Measurements from ENCODE around the gene CFAP100.

CFAP100 gene

DNA sequence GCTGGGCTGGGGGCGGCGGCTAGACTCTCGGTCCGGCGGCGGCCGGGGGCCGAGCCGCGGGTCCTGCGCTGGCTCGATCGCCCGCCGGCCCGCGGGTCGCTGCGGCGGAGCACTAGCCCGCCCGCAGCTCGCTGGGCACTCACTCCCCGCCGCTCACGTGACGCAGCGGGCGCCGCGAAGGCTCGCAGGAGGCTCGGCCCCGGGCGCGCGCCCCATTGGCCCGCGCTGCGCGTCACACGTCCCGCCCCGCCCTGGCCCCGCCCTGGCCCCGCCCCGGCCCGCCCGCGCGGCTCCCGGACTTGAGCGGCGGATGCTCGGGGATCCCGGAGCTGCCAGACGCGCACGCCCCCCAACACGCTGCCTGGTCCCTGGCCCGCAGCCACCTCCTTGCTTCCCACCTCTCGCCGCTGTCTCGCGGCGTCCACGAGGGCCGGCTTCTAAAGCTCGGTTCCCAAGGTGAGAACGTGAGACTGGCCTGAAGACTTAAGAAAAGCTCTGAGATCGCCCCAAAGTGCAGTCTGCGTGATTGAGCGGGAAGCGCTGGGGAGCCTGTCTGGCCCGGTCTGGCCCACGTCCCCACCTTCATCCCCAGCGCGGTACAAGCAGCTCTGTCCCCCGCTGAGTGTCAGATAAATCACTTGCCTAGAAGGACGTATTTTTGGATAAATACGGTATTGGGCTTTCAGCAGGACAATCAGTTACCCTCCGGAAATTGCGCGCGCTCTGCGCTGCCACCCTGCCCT lies 37.2 kb upstream of the CFAP100 start, which contains the start of gene KLF15:
Gene KLF15, minus strand, starts transcription at position 114 of the 743 bp plus-strand sequence. CDS start 4,486 bp downstream, outside the sequence.
- H3K27ac ChIP-seq (ENCODE audit: insufficient read depth, low read length, poor library complexity, severe bottlenecking) = no peak within 1 kb of the TSS
- peaks cover 13% of the 10 kb centered on the region for H3K4me1 ChIP-seq (ENCODE audit: control insufficient read depth, insufficient read depth, low read length, poor library complexity, severe bottlenecking)
- H3K4me3 ChIP-seq (ENCODE audit: insufficient read depth, low read depth, low read length, poor library complexity, severe bottlenecking) = peak within 1 kb of the TSS; percentile 75
- no peaks in the 10 kb centered on the region for H3K36me3 ChIP-seq (ENCODE audit: control insufficient read depth, insufficient read depth, low read length)
- DNase-seq = peak; percentile 61 to 65 (median 62)
- H3K9me3 ChIP-seq (ENCODE audit: control insufficient read depth, low read length) = no peaks in the 10 kb centered on the region
- peaks cover 18% of the 10 kb centered on the region for H3K27me3 ChIP-seq (replicated peaks; ENCODE audit: control insufficient read depth, insufficient read depth, low read length, poor library complexity, severe bottlenecking)

DNA sequence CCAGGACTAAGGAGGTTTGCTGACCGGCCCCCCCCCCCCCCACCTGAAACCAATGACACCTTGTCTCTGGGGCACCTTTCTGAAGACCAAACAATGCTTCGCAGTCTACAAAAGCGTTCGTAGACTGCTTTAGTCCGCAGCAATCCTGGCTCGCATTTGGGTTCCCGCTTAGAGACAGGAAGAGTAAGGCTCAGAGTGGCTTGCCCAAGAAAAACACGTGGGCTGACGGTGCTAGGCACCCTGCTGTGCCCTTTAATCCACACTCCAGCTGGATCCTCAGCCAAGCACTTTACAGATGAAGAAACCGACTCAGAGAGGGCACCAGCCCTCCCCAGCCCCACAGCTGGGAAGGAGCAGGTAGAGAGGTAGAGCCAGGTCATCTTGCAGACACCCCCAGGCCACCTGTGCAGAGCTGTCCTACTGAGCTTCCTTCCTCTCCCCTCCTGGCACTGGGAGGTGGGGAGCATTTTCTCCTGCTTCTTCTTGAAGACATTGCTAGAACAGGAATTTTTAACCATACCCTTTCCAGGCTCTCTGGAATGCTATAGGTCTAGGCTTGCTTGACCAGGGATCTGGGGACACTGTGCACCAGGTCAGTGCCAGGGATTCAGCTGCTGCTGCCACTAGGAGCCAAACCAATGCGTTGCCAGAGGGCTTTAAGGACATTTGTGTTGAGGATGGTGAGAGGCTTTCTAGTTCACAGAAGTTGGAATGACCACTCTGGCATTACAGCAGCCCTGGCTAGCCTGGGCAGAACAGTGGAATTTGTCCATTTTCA lies 36.5 kb upstream of the CFAP100 start:
- DNase-seq = no peak
- H3K27ac ChIP-seq (ENCODE audit: insufficient read depth, low read length, poor library complexity, severe bottlenecking) = no peak overlapping the region
- peak overlapping the region; percentile 75 for H3K4me3 ChIP-seq (ENCODE audit: insufficient read depth, low read depth, low read length, poor library complexity, severe bottlenecking)
- no peaks in the 10 kb centered on the region for H3K9me3 ChIP-seq (ENCODE audit: control insufficient read depth, low read length)
- peaks cover 18% of the 10 kb centered on the region for H3K27me3 ChIP-seq (replicated peaks; ENCODE audit: control insufficient read depth, insufficient read depth, low read length, poor library complexity, severe bottlenecking)
- peaks cover 13% of the 10 kb centered on the region for H3K4me1 ChIP-seq (ENCODE audit: control insufficient read depth, insufficient read depth, low read length, poor library complexity, severe bottlenecking)
- H3K36me3 ChIP-seq (ENCODE audit: control insufficient read depth, insufficient read depth, low read length) = no peaks in the 10 kb centered on the region

DNA sequence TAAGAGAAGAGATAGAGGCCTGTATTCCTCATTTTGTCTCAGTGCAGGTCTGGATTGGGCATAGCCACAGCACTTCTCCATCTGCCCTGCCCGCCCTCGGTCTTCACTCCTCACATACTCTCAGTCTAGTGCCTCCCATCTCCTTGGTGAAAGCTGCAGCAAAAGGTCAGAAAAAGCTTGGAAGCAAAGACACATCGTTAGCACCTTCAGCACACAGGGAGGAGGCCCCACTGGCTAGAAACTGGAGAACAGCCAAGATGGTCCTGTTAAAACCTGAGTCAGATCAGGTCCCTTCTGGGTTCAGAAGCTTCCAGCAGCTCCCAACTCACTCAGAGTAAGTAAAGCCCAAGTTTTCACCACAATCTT lies 35.9 kb upstream of the CFAP100 start:
- H3K4me3 ChIP-seq (ENCODE audit: insufficient read depth, low read depth, low read length, poor library complexity, severe bottlenecking) = no peak overlapping the region
- DNase-seq = no peak
- peaks cover 13% of the 10 kb centered on the region for H3K4me1 ChIP-seq (ENCODE audit: control insufficient read depth, insufficient read depth, low read length, poor library complexity, severe bottlenecking)
- H3K27me3 ChIP-seq (replicated peaks; ENCODE audit: control insufficient read depth, insufficient read depth, low read length, poor library complexity, severe bottlenecking) = peaks cover 18% of the 10 kb centered on the region
- no peaks in the 10 kb centered on the region for H3K9me3 ChIP-seq (ENCODE audit: control insufficient read depth, low read length)
- no peaks in the 10 kb centered on the region for H3K36me3 ChIP-seq (ENCODE audit: control insufficient read depth, insufficient read depth, low read length)
- no peak overlapping the region for H3K27ac ChIP-seq (ENCODE audit: insufficient read depth, low read length, poor library complexity, severe bottlenecking)

DNA sequence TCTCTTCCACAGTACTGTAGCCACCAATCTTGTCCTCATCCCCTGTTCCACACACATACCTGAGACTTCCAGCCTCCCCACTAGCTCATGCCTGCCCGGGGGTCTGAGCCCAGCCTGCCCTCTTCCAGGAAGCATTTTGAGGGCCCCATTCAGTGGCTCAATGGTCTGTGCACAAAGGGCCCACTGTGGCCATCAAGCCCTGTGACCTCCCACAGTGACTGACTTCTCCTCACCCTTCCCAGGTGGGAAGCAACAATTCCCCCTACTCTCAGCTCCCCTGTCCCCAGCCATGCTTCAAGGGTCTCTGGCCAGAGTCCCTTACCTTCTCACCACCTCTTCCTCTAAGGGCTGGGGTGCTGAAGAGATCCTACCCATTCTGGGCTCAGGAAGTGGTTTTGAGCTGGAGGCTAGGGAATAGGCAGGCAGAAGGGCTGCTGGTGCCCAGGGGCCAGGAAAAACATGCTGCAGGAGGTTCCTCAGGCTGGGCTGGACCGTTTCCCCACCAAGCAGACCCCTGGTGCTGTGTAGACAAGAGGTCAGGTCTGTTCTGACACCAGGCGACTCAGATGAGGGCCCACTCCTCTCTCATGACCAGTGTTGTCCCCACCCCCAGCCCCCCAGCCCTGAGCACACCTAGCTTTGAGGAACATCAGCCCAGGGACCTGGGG lies 34.5 kb upstream of the CFAP100 start:
- H3K4me3 ChIP-seq (ENCODE audit: insufficient read depth, low read depth, low read length, poor library complexity, severe bottlenecking) = no peak overlapping the region
- no peaks in the 10 kb centered on the region for H3K9me3 ChIP-seq (ENCODE audit: control insufficient read depth, low read length)
- no peak for DNase-seq
- peaks cover 13% of the 10 kb centered on the region for H3K4me1 ChIP-seq (ENCODE audit: control insufficient read depth, insufficient read depth, low read length, poor library complexity, severe bottlenecking)
- peaks cover 18% of the 10 kb centered on the region for H3K27me3 ChIP-seq (replicated peaks; ENCODE audit: control insufficient read depth, insufficient read depth, low read length, poor library complexity, severe bottlenecking)
- H3K36me3 ChIP-seq (ENCODE audit: control insufficient read depth, insufficient read depth, low read length) = no peaks in the 10 kb centered on the region
- no peak overlapping the region for H3K27ac ChIP-seq (ENCODE audit: insufficient read depth, low read length, poor library complexity, severe bottlenecking)

DNA sequence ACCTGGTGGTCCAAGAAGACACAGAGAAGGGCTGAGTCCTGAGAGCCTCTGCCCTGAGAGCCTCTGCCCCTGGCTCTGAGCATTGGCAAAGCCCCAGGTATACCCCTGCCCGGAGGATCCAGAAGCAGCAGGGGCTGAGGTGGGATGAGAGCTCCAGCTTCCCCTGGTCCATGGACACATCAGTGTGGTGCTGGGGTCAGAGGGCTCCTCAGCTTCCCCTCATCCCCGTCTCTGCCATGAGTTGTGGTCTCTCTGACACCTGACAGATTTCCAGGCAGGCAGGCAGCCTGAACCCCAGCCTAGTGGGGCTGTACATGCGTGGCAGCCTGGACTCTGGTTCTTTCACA lies 34.0 kb upstream of the CFAP100 start:
- no peak for DNase-seq
- H3K9me3 ChIP-seq (ENCODE audit: control insufficient read depth, low read length) = no peaks in the 10 kb centered on the region
- H3K36me3 ChIP-seq (ENCODE audit: control insufficient read depth, insufficient read depth, low read length) = no peaks in the 10 kb centered on the region
- H3K27ac ChIP-seq (ENCODE audit: insufficient read depth, low read length, poor library complexity, severe bottlenecking) = no peak overlapping the region
- no peak overlapping the region for H3K4me3 ChIP-seq (ENCODE audit: insufficient read depth, low read depth, low read length, poor library complexity, severe bottlenecking)
- peaks cover 13% of the 10 kb centered on the region for H3K27me3 ChIP-seq (replicated peaks; ENCODE audit: control insufficient read depth, insufficient read depth, low read length, poor library complexity, severe bottlenecking)
- H3K4me1 ChIP-seq (ENCODE audit: control insufficient read depth, insufficient read depth, low read length, poor library complexity, severe bottlenecking) = peaks cover 11% of the 10 kb centered on the region

DNA sequence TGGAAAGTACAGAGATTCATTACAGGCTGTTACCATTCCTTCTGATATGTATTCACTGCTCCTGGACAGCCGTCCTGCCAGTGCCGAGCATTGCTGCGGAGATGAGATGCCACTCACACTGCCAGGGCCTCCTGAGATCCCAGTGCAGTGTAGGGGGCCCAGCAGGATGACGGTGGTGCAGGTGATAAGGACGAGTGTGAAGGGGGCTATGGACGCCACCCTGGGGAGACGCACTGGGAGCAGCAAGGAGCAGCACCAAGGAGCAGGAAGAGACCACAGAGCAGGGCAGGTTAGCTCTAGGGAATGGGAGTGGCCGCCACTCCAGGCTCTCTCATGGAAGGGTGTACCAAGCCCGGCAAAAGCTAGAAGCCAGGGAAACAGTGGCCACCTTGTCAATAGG lies 33.5 kb upstream of the CFAP100 start:
- no peak overlapping the region for H3K4me3 ChIP-seq (ENCODE audit: insufficient read depth, low read depth, low read length, poor library complexity, severe bottlenecking)
- no peaks in the 10 kb centered on the region for H3K9me3 ChIP-seq (ENCODE audit: control insufficient read depth, low read length)
- no peak for DNase-seq
- no peak overlapping the region for H3K27ac ChIP-seq (ENCODE audit: insufficient read depth, low read length, poor library complexity, severe bottlenecking)
- H3K36me3 ChIP-seq (ENCODE audit: control insufficient read depth, insufficient read depth, low read length) = no peaks in the 10 kb centered on the region
- peaks cover 7% of the 10 kb centered on the region for H3K27me3 ChIP-seq (replicated peaks; ENCODE audit: control insufficient read depth, insufficient read depth, low read length, poor library complexity, severe bottlenecking)
- H3K4me1 ChIP-seq (ENCODE audit: control insufficient read depth, insufficient read depth, low read length, poor library complexity, severe bottlenecking) = peaks cover 6% of the 10 kb centered on the region

DNA sequence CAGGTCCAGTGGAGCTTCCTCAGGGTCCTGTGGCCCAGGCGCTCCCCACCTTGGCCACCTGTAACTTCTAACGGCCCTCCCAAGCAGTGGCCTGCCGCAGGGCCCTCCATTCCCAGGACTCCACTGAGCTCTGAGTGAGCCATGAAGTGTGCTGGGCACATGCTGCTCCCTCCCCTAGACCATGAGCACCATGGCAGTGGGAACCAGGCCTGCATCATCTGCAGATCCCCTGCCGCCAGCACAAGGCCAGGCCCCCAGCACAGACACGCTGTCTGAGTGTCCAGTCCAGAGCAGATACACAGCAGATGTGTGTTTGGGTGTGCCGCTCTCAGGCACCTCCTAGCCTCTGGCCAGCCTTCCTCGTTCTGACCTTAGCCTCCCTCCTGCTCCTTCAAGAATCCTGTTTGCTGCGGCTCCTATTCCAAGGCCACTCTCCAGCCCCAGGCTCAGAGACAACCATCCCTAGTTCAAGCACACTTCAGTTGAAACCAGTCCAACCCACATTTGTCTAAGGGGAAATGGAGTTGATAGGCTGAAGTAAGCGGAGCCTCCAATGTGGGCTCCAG lies 30.5 kb upstream of the CFAP100 start:
- Histone ChIP-seq H3K9me3 (ENCODE audit: control insufficient read depth, low read length) (no peaks in the 10 kb centered on the region), H3K27me3 (replicated peaks; ENCODE audit: control insufficient read depth, insufficient read depth, low read length, poor library complexity, severe bottlenecking) (no peaks in the 10 kb centered on the region), H3K36me3 (ENCODE audit: control insufficient read depth, insufficient read depth, low read length) (no peaks in the 10 kb centered on the region), H3K4me3 (ENCODE audit: insufficient read depth, low read depth, low read length, poor library complexity, severe bottlenecking) (no peak overlapping the region), H3K27ac (ENCODE audit: insufficient read depth, low read length, poor library complexity, severe bottlenecking) (no peak overlapping the region), H3K4me1 (ENCODE audit: control insufficient read depth, insufficient read depth, low read length, poor library complexity, severe bottlenecking) (no peaks in the 10 kb centered on the region)
- no peak for DNase-seq

DNA sequence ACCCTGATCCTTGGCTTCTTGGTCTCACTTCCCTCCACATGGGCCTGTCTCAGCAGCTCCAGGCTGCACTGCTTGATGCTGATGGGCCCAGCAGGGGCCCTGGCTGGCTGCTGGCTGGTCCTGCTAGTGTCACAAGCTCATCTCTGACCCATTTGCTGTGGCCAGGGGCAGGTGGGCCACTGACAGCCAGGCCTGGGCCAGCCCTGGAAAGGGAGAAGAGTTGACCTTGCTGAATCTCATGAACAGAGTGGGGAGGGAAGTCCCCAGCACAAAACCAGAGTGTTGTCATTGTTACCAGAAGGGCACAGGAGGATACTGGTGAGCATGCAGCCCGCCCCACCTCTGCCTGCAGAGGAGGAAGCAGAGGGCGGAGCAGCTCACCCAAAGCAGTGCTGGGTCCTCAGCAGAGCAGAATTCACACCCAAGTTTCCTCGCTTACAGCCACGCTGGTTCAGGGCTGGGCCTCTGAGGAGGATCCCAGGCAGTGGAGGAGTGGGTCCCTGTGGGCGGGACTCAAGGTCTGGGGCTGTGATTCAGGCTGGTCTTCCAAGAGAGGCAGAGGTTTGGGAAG lies 29.9 kb upstream of the CFAP100 start:
- no peak for DNase-seq
- H3K4me3 ChIP-seq (ENCODE audit: insufficient read depth, low read depth, low read length, poor library complexity, severe bottlenecking) = no peak overlapping the region
- H3K27ac ChIP-seq (ENCODE audit: insufficient read depth, low read length, poor library complexity, severe bottlenecking) = no peak overlapping the region
- H3K9me3 ChIP-seq (ENCODE audit: control insufficient read depth, low read length) = no peaks in the 10 kb centered on the region
- H3K27me3 ChIP-seq (replicated peaks; ENCODE audit: control insufficient read depth, insufficient read depth, low read length, poor library complexity, severe bottlenecking) = no peaks in the 10 kb centered on the region
- no peaks in the 10 kb centered on the region for H3K4me1 ChIP-seq (ENCODE audit: control insufficient read depth, insufficient read depth, low read length, poor library complexity, severe bottlenecking)
- no peaks in the 10 kb centered on the region for H3K36me3 ChIP-seq (ENCODE audit: control insufficient read depth, insufficient read depth, low read length)

DNA sequence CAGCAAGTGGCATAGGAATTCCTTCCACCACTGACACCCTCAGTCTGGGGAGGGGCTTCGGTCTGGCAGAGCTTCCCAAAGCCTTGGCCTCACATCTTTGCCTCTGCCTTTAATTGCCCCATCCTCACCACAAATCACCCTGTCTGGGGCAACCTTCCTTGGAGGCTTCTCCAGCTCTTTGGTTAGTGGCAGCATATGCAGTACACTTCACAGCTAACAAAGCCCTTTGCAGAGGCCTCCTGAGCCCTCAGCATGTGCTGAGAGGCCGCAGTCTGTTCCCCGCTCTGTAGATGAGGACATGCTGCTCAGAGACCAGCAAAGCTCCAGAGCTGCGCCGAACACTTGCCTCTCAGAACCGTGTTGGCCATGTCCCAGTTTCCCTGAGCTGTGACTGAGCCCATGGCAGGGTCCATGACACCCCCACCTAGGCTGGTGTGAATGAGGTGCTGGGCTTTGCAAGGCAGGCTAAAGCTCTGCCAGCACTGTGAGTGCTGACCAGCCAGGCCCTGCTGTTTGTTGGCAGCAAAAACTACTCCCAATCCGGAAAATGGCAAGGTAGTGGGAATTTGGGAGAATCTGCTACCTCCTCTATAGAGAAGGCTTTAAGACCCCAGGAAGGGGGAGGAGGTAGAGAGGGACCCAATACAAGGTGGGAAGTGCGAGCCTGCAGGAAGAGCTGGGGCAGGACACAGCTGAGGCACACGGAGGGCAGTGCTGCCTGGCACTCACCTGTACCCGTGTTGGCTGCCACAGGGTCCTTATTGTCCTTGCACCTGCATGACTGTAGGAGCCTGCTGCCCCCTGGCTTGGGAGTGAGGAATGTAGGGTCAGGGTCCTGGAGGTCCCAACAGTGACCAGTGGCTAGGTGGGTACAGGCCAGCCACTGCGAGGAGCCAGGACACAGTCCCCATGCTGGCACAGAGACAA lies 29.1 kb upstream of the CFAP100 start:
- Histone ChIP-seq H3K36me3 (ENCODE audit: control insufficient read depth, insufficient read depth, low read length) (no peaks in the 10 kb centered on the region), H3K27ac (ENCODE audit: insufficient read depth, low read length, poor library complexity, severe bottlenecking) (no peak overlapping the region), H3K27me3 (replicated peaks; ENCODE audit: control insufficient read depth, insufficient read depth, low read length, poor library complexity, severe bottlenecking) (no peaks in the 10 kb centered on the region), H3K4me1 (ENCODE audit: control insufficient read depth, insufficient read depth, low read length, poor library complexity, severe bottlenecking) (no peaks in the 10 kb centered on the region), H3K4me3 (ENCODE audit: insufficient read depth, low read depth, low read length, poor library complexity, severe bottlenecking) (no peak overlapping the region), H3K9me3 (ENCODE audit: control insufficient read depth, low read length) (no peaks in the 10 kb centered on the region)
- DNase-seq = no peak
